GM19351 (cell line): ENCODE data around the gene SHF.
"Not testable (repeated sequence)": the region's sequence is repeated elsewhere in the genome, so short reads cannot be mapped to it uniquely, and the experiment has no call there.

ENCODE experiments used
- ATAC-seq: cut with Tn5 transposase; IDR thresholded peaks from one replicate; pipeline ENCODE4 v1.9.1; 2021; ENCODE audit warnings: mild to moderate bottlenecking, moderate library complexity; ENCODE audit not compliant: unreplicated experiment

Gene SHF

DNA sequence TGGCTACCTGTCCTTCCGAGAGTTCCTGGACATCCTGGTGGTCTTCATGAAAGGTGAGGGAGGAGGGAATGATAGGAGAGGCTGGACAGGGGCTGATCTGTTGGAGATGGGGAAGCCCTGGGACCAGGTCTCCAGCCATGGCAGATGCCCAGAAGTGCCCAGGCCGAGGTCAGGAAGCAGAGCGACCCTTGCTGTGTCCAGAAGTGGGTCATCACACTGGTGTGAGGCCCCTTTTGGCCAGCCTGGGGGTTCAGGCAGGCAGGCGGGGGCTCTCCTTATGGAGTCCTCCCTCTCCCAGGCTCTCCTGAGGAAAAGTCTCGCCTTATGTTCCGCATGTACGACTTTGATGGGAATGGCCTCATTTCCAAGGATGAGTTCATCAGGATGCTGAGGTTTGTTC, 40.2 kb downstream of the SHF start:
- no peak for ATAC-seq

DNA sequence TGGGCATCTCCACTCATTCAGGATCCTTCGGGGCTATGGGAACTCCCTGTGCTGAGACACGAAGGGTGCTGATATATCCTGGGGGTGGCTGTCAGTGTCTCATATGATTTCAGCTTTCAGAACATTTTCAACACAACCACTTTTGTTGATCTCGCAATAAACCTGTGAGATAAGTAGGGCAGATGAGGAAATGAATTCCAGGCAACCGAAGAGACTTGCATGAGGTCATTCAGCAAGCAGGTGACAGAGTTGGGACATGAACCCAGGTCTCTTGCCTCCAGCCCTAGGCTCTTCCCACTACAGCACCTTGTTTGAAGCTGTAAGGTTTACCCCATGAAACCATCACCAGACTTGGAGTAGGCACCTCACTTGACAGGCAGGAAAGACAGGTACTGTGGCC, 41.4 kb downstream of the SHF start:
- no peak for ATAC-seq

GRCh38 chr15:45144775-45145174, 43.0 kb downstream of the SHF start:
- no peak for ATAC-seq

- no peak for ATAC-seq
Observed at GRCh38 chr15:45143946-45144345, 43.8 kb downstream of the SHF start.

- no peak for ATAC-seq
Observed at GRCh38 chr15:45143056-45143455, 44.7 kb downstream of the SHF start.

DNA sequence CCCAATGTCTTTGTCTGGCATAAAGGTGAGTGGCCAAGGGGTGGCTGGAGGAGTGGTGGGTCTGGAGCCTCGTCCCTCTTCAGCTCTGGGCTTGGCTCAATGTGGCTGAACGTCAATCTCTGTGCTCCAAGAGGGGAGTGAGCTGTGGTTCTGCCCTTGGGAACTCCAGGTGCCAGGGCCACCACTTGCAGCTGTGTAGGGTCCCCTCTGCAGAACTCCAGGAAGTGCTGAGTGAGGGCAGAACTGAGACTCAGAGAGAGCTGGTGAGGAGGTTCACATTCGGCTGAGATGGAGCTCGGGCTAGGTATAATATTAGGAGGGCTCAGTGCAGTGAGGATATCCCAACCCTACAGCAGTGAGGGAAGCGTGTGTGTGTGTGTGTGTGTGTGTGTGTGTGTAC, 46.4 kb downstream of the SHF start:
- no peak for ATAC-seq

- ATAC-seq = no peak
Observed at GRCh38 chr15:45140557-45141250, 47.1 kb downstream of the SHF start.

GRCh38 chr15:45139770-45140169, 48.0 kb downstream of the SHF start:
- no peak for ATAC-seq

GRCh38 chr15:45138814-45139765, 48.7 kb downstream of the SHF start:
- ATAC-seq = no peak

- no peak for ATAC-seq
Observed at GRCh38 chr15:45137703-45138102, 50.1 kb downstream of the SHF start.

- ATAC-seq = no peak
Observed at GRCh38 chr15:45136378-45136764, 51.4 kb downstream of the SHF start.

DNA sequence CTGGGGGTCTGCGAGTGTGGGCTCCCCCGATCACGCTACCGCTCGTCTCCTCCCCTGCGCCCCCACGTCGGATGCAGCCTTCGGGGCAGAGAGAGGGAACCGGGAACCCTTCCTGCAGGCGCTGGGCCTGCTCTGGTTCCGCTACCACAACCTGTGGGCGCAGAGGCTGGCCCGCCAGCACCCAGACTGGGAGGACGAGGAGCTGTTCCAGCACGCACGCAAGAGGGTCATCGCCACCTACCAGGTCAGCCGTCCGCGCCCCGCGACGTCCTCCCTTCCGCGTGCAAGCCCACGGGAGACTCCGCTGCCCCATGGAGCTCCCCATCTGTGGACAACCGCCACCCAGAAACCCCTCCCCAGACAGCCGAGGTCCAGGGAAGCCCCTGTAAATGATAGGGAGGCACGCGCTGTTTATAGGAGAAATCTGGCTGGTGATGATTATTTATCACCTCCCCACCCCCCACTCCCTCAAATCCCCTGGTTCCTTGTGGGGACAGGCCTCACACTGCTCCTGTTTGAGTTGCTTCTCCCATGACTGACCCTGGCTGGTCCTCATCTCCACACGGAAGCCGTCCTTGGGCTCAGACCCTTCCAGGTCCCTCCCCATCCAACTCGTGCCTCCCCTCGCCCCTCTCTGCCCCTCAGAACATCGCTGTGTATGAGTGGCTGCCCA, 51.9 kb downstream of the SHF start:
- not testable (repeated sequence) for ATAC-seq

- no peak for ATAC-seq
Observed at GRCh38 chr15:45134682-45135604, 52.8 kb downstream of the SHF start.

DNA sequence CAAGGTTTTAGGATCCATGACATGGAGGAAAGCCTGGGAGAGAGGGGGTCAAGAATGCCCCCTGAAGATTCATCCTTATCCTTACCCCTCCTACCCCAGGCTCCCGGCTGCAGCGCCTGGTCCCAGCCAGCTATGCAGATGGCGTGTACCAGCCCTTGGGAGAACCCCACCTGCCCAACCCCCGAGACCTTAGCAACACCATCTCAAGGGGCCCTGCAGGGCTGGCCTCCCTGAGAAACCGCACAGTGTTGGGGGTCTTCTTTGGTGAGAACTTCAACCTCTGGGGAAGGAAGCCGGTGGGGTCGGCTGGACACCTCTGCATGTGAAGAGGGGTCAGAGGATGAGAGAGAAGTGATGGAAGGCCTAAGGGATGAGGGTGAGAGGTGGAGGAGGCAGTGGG, 53.7 kb downstream of the SHF start:
- ATAC-seq = no peak

DNA sequence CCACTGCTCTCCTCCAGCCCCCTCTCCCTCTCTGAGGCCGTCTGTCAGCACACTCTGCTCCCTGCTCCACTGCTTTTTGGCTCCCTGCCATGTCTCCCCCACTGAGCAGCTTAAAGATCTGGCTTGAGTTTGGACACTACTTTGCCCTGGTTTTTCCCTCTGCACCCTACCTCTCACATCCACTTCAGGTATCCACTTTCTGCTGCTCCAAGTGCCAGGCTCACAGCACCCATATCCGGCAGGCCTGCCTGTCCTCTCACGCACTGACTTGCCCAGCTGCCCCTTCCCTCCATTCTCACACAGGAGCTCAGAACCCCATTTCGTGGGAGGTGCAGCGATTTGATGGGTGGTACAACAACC, 54.2 kb downstream of the SHF start:
- no peak for ATAC-seq

DNA sequence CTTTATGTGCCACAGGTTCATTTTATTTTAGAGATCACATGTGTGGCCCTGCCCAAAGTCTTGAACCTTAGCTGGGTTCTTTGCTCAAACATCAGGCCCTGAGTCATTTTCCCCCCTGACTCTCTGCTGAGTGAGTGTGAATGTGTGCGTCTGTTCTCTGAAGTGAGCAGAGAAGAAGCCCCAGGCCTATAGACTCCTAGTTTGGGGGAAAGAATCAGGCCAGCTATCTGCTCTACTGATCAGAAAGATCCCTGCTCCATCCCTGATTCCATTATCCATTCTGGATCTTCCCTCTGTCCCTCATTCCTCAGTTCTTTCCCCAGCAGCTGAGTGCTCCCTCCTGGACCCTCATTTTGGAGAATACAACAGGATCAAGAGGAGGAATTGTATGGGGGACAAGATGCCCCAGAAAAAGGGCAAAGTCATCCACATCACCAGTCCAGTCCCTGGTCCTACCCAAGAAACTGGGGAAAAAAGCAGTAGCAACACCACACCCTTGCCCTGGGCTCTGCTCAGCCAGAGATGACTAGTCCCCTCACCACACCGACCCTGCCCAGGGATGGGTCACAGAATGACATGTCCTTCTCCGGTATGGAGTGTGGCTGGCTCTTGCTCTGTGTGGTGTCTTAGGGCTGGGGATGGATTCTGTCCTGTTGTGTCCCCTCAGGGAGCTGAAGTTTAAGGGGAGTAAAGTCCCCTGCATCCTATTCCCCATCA, 54.8 kb downstream of the SHF start:
- no peak for ATAC-seq

- ATAC-seq = no peak
Observed at GRCh38 chr15:45131510-45131909, 56.3 kb downstream of the SHF start.

DNA sequence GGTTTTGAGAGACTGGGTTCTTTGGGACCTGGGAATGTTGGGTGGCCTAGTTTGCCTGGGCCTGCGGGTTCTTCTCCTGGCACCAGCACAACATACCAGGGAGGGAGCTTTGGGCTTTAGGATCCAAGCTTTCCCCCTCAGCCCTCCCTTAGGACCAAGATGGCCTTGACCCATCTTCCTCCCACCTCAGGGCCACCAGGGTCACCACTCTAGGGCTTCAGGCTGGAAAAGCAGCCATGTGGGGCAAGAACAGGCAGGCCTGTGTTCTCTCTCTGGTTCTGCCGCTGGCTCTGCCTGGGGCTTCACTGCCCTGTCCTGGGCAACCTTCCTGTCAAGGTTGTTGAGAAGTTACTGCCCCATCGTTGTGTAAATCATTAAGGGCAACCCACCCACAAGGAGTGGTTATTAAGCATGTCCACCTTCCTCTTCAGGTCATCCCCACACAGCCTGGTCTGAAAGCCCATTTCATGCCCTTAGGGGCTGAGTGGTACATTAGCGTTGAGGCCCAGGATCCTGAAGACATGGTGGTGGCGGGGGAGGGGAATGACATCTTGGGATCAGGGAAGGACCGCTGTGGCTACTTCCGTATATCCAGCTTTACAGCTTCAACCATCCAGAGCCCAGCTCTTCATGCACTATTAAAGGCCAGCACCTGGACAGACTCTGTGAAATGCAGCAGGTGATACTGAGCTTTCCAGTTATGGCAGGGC, 57.3 kb downstream of the SHF start:
- no peak for ATAC-seq

DNA sequence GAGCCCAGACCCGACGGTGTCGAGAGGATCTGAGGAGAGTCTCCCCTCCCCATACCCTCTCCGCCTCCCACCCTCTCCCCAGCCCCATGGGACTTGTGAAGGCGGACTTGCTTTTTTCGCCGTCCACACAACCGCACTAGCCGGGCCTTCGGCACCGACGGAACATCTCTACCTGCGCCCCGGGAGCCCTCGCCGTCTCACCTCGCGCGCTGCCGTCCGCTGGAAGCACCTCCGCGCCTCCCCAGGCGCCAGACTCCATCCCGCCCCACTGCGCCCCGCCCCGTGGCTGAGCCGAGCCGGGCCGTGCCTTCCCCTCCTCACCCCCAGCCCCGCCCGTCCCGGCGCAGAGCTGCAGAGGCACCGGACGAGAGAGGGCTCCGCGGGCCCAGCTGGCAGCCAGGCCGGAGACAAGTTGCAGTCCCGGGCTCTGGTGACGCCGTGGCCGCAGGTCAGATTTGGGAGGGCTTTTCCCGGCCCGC, 58.1 kb downstream of the SHF start, which contains the start of the genes DUOX1 and DUOXA1:
Gene DUOX1, plus strand, starts transcription at position 344 of the 479 bp plus-strand sequence. CDS start 1,973 bp downstream, outside the sequence.
Gene DUOXA1, minus strand, starts transcription at position 229 of the 479 bp plus-strand sequence. CDS start 6,865 bp downstream, outside the sequence.
- ATAC-seq = no peak
